ENCODE data around the gene GALNT1.
"Not testable (repeated sequence)": the region's sequence is repeated elsewhere in the genome, so short reads cannot be mapped to it uniquely, and the experiment has no call there.

Gene GALNT1

GRCh38 chr18:35581546-35581897, at the start of gene GALNT1:
TSS of gene GALNT1 (plus strand) at chr18:35581740. CDS start at chr18:35654663, 72,923 bp downstream.
- WGBS (ENCODE audit: insufficient coverage, insufficient read length), result no CpG with 5 or more reads among the region's 74 CpGs
- H3K4me1 ChIP-seq (ENCODE audit: control insufficient read depth, insufficient read depth, low read length), result peaks cover 6% of the 10 kb centered on the region
- H3K27ac ChIP-seq (ENCODE audit: low read length), result no peak within 1 kb of the TSS
- DNase-seq (ENCODE audit: low read depth, low spot score), result no peak
- H3K36me3 ChIP-seq (ENCODE audit: control insufficient read depth, insufficient read depth, low read length), result 0 out of 2 replicates have a peak, but pooled peaks cover 3% of the 10 kb centered on the region
- H3K27me3 ChIP-seq (ENCODE audit: control insufficient read depth, insufficient read depth, low read length), result no peaks in the 10 kb centered on the region
- peaks cover 2% of the 10 kb centered on the region; the same call in 1 of the 2 replicates for H3K9me3 ChIP-seq (ENCODE audit: control insufficient read depth, insufficient read depth, low read length)
- peak within 1 kb of the TSS; percentile 65; the same call in 1 of the 2 replicates for H3K4me3 ChIP-seq (ENCODE audit: low read length)

GRCh38 chr18:35533916-35534405, 47.6 kb upstream of the GALNT1 start:
- Histone ChIP-seq H3K9me3 (ENCODE audit: control insufficient read depth, insufficient read depth, low read length) (no peaks in the 10 kb centered on the region), H3K4me3 (ENCODE audit: low read length) (no peak overlapping the region)
- no CpG with 5 or more reads among the region's 2 CpGs for WGBS (ENCODE audit: insufficient coverage, insufficient read length)

GRCh38 chr18:35535297-35535696, 46.2 kb upstream of the GALNT1 start:
- H3K27ac ChIP-seq (ENCODE audit: low read length), result no peak overlapping the region
- H3K4me3 ChIP-seq (ENCODE audit: low read length), result no peak overlapping the region
- H3K27me3 ChIP-seq (ENCODE audit: control insufficient read depth, insufficient read depth, low read length), result no peaks in the 10 kb centered on the region
- no CpG with 5 or more reads among the region's 1 CpG for WGBS (ENCODE audit: insufficient coverage, insufficient read length)
- H3K36me3 ChIP-seq (ENCODE audit: control insufficient read depth, insufficient read depth, low read length), result no peaks in the 10 kb centered on the region
- H3K4me1 ChIP-seq (ENCODE audit: control insufficient read depth, insufficient read depth, low read length), result no peaks in the 10 kb centered on the region
- DNase-seq (ENCODE audit: low read depth, low spot score), result no peak
- H3K9me3 ChIP-seq (ENCODE audit: control insufficient read depth, insufficient read depth, low read length), result no peaks in the 10 kb centered on the region

More at GRCh38 chr18:35533916-35534405, 47.6 kb upstream of the GALNT1 start:
- no peaks in the 10 kb centered on the region for H3K27me3 ChIP-seq (ENCODE audit: control insufficient read depth, insufficient read depth, low read length)
- no peak overlapping the region for H3K27ac ChIP-seq (ENCODE audit: low read length)
- H3K36me3 ChIP-seq (ENCODE audit: control insufficient read depth, insufficient read depth, low read length), result no peaks in the 10 kb centered on the region
- no peaks in the 10 kb centered on the region for H3K4me1 ChIP-seq (ENCODE audit: control insufficient read depth, insufficient read depth, low read length)
- no peak for DNase-seq (ENCODE audit: low read depth, low spot score)

GRCh38 chr18:35542356-35542755, 39.2 kb upstream of the GALNT1 start:
- no peak for DNase-seq (ENCODE audit: low read depth, low spot score)
- Histone ChIP-seq H3K27me3 (ENCODE audit: control insufficient read depth, insufficient read depth, low read length) (no peaks in the 10 kb centered on the region), H3K4me1 (ENCODE audit: control insufficient read depth, insufficient read depth, low read length) (peaks cover 1% of the 10 kb centered on the region; the same call in 1 of the 2 replicates), H3K4me3 (ENCODE audit: low read length) (no peak overlapping the region), H3K36me3 (ENCODE audit: control insufficient read depth, insufficient read depth, low read length) (no peaks in the 10 kb centered on the region), H3K9me3 (ENCODE audit: control insufficient read depth, insufficient read depth, low read length) (no peaks in the 10 kb centered on the region), H3K27ac (ENCODE audit: low read length) (no peak overlapping the region)

- no CpG with 5 or more reads among the region's 2 CpGs for WGBS (ENCODE audit: insufficient coverage, insufficient read length)
- no peaks in the 10 kb centered on the region for H3K36me3 ChIP-seq (ENCODE audit: control insufficient read depth, insufficient read depth, low read length)
- no peaks in the 10 kb centered on the region for H3K9me3 ChIP-seq (ENCODE audit: control insufficient read depth, insufficient read depth, low read length)
- DNase-seq (ENCODE audit: low read depth, low spot score), result no peak
- H3K27ac ChIP-seq (ENCODE audit: low read length), result no peak overlapping the region
- H3K4me3 ChIP-seq (ENCODE audit: low read length), result no peak overlapping the region
- no peaks in the 10 kb centered on the region for H3K27me3 ChIP-seq (ENCODE audit: control insufficient read depth, insufficient read depth, low read length)
- peaks cover 1% of the 10 kb centered on the region; the same call in 1 of the 2 replicates for H3K4me1 ChIP-seq (ENCODE audit: control insufficient read depth, insufficient read depth, low read length)
These were observed 34.4 kb upstream of the GALNT1 start for GRCh38 chr18:35547008-35547605.

- Histone ChIP-seq H3K27ac (ENCODE audit: low read length) (no peak overlapping the region), H3K27me3 (ENCODE audit: control insufficient read depth, insufficient read depth, low read length) (no peaks in the 10 kb centered on the region; the same call in 1 of the 2 replicates), H3K4me1 (ENCODE audit: control insufficient read depth, insufficient read depth, low read length) (peaks cover 1% of the 10 kb centered on the region; the same call in 1 of the 2 replicates), H3K36me3 (ENCODE audit: control insufficient read depth, insufficient read depth, low read length) (no peaks in the 10 kb centered on the region), H3K4me3 (ENCODE audit: low read length) (no peak overlapping the region), H3K9me3 (ENCODE audit: control insufficient read depth, insufficient read depth, low read length) (no peaks in the 10 kb centered on the region)
- WGBS (ENCODE audit: insufficient coverage, insufficient read length), result no CpG with 5 or more reads among the region's 1 CpG
- no peak for DNase-seq (ENCODE audit: low read depth, low spot score)
These were observed 32.0 kb upstream of the GALNT1 start for GRCh38 chr18:35549564-35549963.

- Histone ChIP-seq H3K27me3 (ENCODE audit: control insufficient read depth, insufficient read depth, low read length) (no peaks in the 10 kb centered on the region; the same call in 1 of the 2 replicates), H3K27ac (ENCODE audit: low read length) (no peak overlapping the region), H3K9me3 (ENCODE audit: control insufficient read depth, insufficient read depth, low read length) (no peaks in the 10 kb centered on the region), H3K4me3 (ENCODE audit: low read length) (no peak overlapping the region), H3K4me1 (ENCODE audit: control insufficient read depth, insufficient read depth, low read length) (no peaks in the 10 kb centered on the region), H3K36me3 (ENCODE audit: control insufficient read depth, insufficient read depth, low read length) (no peaks in the 10 kb centered on the region)
- no peak for DNase-seq (ENCODE audit: low read depth, low spot score)
- WGBS (ENCODE audit: insufficient coverage, insufficient read length), result no CpG with 5 or more reads among the region's 2 CpGs
These were observed 28.2 kb upstream of the GALNT1 start for GRCh38 chr18:35553300-35553699.

- H3K4me3 ChIP-seq (ENCODE audit: low read length); H3K4me1 ChIP-seq (ENCODE audit: control insufficient read depth, insufficient read depth, low read length); H3K27me3 ChIP-seq (ENCODE audit: control insufficient read depth, insufficient read depth, low read length); H3K27ac ChIP-seq (ENCODE audit: low read length); DNase-seq (ENCODE audit: low read depth, low spot score); H3K9me3 ChIP-seq (ENCODE audit: control insufficient read depth, insufficient read depth, low read length); H3K36me3 ChIP-seq (ENCODE audit: control insufficient read depth, insufficient read depth, low read length): not testable (repeated sequence)
- WGBS (ENCODE audit: insufficient coverage, insufficient read length), result no CpG with 5 or more reads among the region's 5 CpGs
These were observed 26.0 kb upstream of the GALNT1 start for GRCh38 chr18:35555538-35555937.

- no peak for DNase-seq (ENCODE audit: low read depth, low spot score)
- H3K36me3 ChIP-seq (ENCODE audit: control insufficient read depth, insufficient read depth, low read length), result no peaks in the 10 kb centered on the region
- no peaks in the 10 kb centered on the region for H3K9me3 ChIP-seq (ENCODE audit: control insufficient read depth, insufficient read depth, low read length)
These were observed 21.7 kb upstream of the GALNT1 start for GRCh38 chr18:35559867-35560266.

GRCh38 chr18:35564795-35565453, 16.6 kb upstream of the GALNT1 start:
- Histone ChIP-seq H3K9me3 (ENCODE audit: control insufficient read depth, insufficient read depth, low read length) (no peaks in the 10 kb centered on the region), H3K4me3 (ENCODE audit: low read length) (no peak overlapping the region), H3K27ac (ENCODE audit: low read length) (no peak overlapping the region), H3K36me3 (ENCODE audit: control insufficient read depth, insufficient read depth, low read length) (no peaks in the 10 kb centered on the region), H3K27me3 (ENCODE audit: control insufficient read depth, insufficient read depth, low read length) (no peaks in the 10 kb centered on the region), H3K4me1 (ENCODE audit: control insufficient read depth, insufficient read depth, low read length) (no peaks in the 10 kb centered on the region)
- no peak for DNase-seq (ENCODE audit: low read depth, low spot score)
- no CpG with 5 or more reads among the region's 3 CpGs for WGBS (ENCODE audit: insufficient coverage, insufficient read length)

More at GRCh38 chr18:35559867-35560266, 21.7 kb upstream of the GALNT1 start:
- no peaks in the 10 kb centered on the region for H3K27me3 ChIP-seq (ENCODE audit: control insufficient read depth, insufficient read depth, low read length)
- H3K27ac ChIP-seq (ENCODE audit: low read length), result no peak overlapping the region
- no peak overlapping the region for H3K4me3 ChIP-seq (ENCODE audit: low read length)
- no peaks in the 10 kb centered on the region for H3K4me1 ChIP-seq (ENCODE audit: control insufficient read depth, insufficient read depth, low read length)

- H3K4me3 ChIP-seq (ENCODE audit: low read length), result no peak overlapping the region
- H3K36me3 ChIP-seq (ENCODE audit: control insufficient read depth, insufficient read depth, low read length), result no peaks in the 10 kb centered on the region
- no peak for DNase-seq (ENCODE audit: low read depth, low spot score)
- no peak overlapping the region for H3K27ac ChIP-seq (ENCODE audit: low read length)
- H3K4me1 ChIP-seq (ENCODE audit: control insufficient read depth, insufficient read depth, low read length), result no peaks in the 10 kb centered on the region
- no CpG with 5 or more reads among the region's 4 CpGs for WGBS (ENCODE audit: insufficient coverage, insufficient read length)
- no peaks in the 10 kb centered on the region for H3K27me3 ChIP-seq (ENCODE audit: control insufficient read depth, insufficient read depth, low read length)
- H3K9me3 ChIP-seq (ENCODE audit: control insufficient read depth, insufficient read depth, low read length), result no peaks in the 10 kb centered on the region
These were observed 15.5 kb upstream of the GALNT1 start for GRCh38 chr18:35566019-35566418.
